GM12878 (cell line): ENCODE data around the gene LSM3. TPM values are rescaled to one million over a fixed set of nuclear protein-coding genes. Genes with fewer than 3 reads are reported as not detected.
A peak's percentile ranks its signal among the peaks of the same experiment; 100 is the strongest.

Experiments used
- BHLHE40 ChIP-seq, 2 experiments: fragments of 450-650 bp in 1 of 2; IDR thresholded peaks; 2 replicates each; pipeline ENCODE4 v1.6.1; 2011 to 2017; ENCODE audit warnings: low read depth in 2 of 2, borderline replicate concordance in 1 of 2, improper control_type of control experiment in 1 of 2, low read length in 1 of 2, mild to moderate bottlenecking in 1 of 2
- CBFB ChIP-seq: IDR thresholded peaks from 2 replicates; pipeline ENCODE4 v1.6.1; 2016; ENCODE audit warnings: antibody characterized with exemption, low read depth
- CBX5 ChIP-seq: sonication (generic); IDR thresholded peaks from 2 replicates; pipeline ENCODE4 v1.6.1; 2016; ENCODE audit warnings: low read depth, moderate library complexity, mild to moderate bottlenecking, inconsistent platforms
- EED ChIP-seq: sonication (generic); IDR thresholded peaks from 2 replicates; pipeline ENCODE4 v1.6.1; 2016; ENCODE audit warnings: antibody characterized with exemption, low read depth
- EP300 ChIP-seq, 2 experiments: fragments of 150-350 bp in 1 of 2; IDR thresholded peaks; 2 replicates each; pipeline ENCODE4 v1.6.1; 2011 to 2012; ENCODE audit warnings: low read depth in 2 of 2, low read length in 2 of 2, borderline replicate concordance in 1 of 2, improper control_type of control experiment in 1 of 2, inconsistent platforms in 1 of 2; ENCODE audit not compliant: control insufficient read depth in 1 of 2
- EZH2 ChIP-seq: IDR thresholded peaks from 2 replicates; pipeline ENCODE4 v1.6.1; 2012; ENCODE audit warnings: low read depth, mild to moderate bottlenecking, control low read depth, inconsistent platforms, low read length, borderline replicate concordance; ENCODE audit not compliant: control insufficient read depth
- HDAC2 ChIP-seq: fragments of 200-600 bp; sonication (generic); IDR thresholded peaks from 2 replicates; pipeline ENCODE4 v1.6.1; 2017
- HDGF ChIP-seq: fragments of 450-650 bp; IDR thresholded peaks from 2 replicates; pipeline ENCODE4 v1.6.1; 2016; ENCODE audit warnings: antibody characterized with exemption
- IRF4 ChIP-seq: IDR thresholded peaks from 2 replicates; pipeline ENCODE4 v1.6.1; 2011; ENCODE audit warnings: low read depth, low read length
- JUNB ChIP-seq: IDR thresholded peaks from 2 replicates; pipeline ENCODE4 v1.6.1; 2016; ENCODE audit warnings: antibody characterized with exemption, mild to moderate bottlenecking
- KAT2A ChIP-seq: conservative IDR thresholded peaks from 2 replicates; pipeline ENCODE4 v1.6.1; 2011; ENCODE audit warnings: low read depth, low read length; ENCODE audit not compliant: control insufficient read depth
- KDM1A ChIP-seq: fragments of 200-600 bp; sonication (generic); IDR thresholded peaks from 2 replicates; pipeline ENCODE4 v1.6.1; 2016; ENCODE audit warnings: borderline replicate concordance
- MEF2A ChIP-seq: IDR thresholded peaks from 2 replicates; pipeline ENCODE4 v1.6.1; 2011; ENCODE audit warnings: low read depth, mild to moderate bottlenecking, low read length, moderate library complexity; ENCODE audit not compliant: insufficient read depth
- MYB ChIP-seq: fragments of 150-350 bp; IDR thresholded peaks from 2 replicates; pipeline ENCODE4 v1.6.1; 2014; ENCODE audit warnings: mild to moderate bottlenecking, low read depth, low read length, borderline replicate concordance
- NBN ChIP-seq: fragments of 450-650 bp; IDR thresholded peaks from 2 replicates; pipeline ENCODE4 v1.6.1; 2016
- PAX5 ChIP-seq: IDR thresholded peaks from 2 replicates; pipeline ENCODE4 v1.6.1; 2011; ENCODE audit warnings: low read depth, low read length, borderline replicate concordance
- SMC3 ChIP-seq: IDR thresholded peaks from 2 replicates; pipeline ENCODE4 v1.6.1; 2011; ENCODE audit warnings: low read length, improper control_type of control experiment, borderline replicate concordance
- SPI1 ChIP-seq: IDR thresholded peaks from 2 replicates; pipeline ENCODE4 v1.6.1; 2011; ENCODE audit warnings: low read depth, mild to moderate bottlenecking, low read length, moderate library complexity, borderline replicate concordance; ENCODE audit not compliant: insufficient read depth
- TARDBP ChIP-seq: IDR thresholded peaks from 2 replicates; pipeline ENCODE4 v1.6.1; 2016; ENCODE audit warnings: borderline replicate concordance
- ZNF384 ChIP-seq: IDR thresholded peaks from 2 replicates; pipeline ENCODE4 v1.6.1; 2012; ENCODE audit warnings: low read depth, mild to moderate bottlenecking, low read length, improper control_type of control experiment, borderline replicate concordance
- polyA plus RNA-seq, 11 experiments: library from polyadenylated mRNA; depleted of rRNA in 4 of 11; unstranded in 6 of 11; stranded (reverse) in 5 of 11; fragments of >200 nt; fragmentation: Nextera tagmentation in 4 of 11; fragmentation: Illumina TruSeq in 1 of 11; extraction: Ambion mirVana in 4 of 11; extraction: Trizol in 1 of 11; gene quantifications; 1 replicate in 1 of 11; 2 replicates in 10 of 11; pipeline versions ENCODE4 v1.2.1 to v1.2.3, GENCODE V29; 2011 to 2016; ENCODE audit warnings: inconsistent platforms in 2 of 11, missing spikeins in 2 of 11, low read depth in 1 of 11
- total RNA-seq, 4 experiments: library from RNA; depleted of rRNA in 3 of 4; stranded (reverse); fragments of >200 nt in 3 of 4; fragmentation: Illumina TruSeq in 1 of 4; extraction: Trizol in 1 of 4; gene quantifications; 2 replicates each; pipeline versions ENCODE4 v1.2.1 to v1.2.3, GENCODE V29; 2013 to 2021
- TF ChIP-seq, protein P1 (sequence below): fragments of 450-650 bp; formaldehyde crosslinking; IDR thresholded peaks from 2 replicates; pipeline ENCODE4 v1.5.0; 2022; ENCODE audit warnings: mild to moderate bottlenecking, missing genetic modification characterization
- TF ChIP-seq, protein P2 (sequence below): fragments of 150-350 bp; IDR thresholded peaks from 2 replicates; pipeline ENCODE4 v1.6.1; 2016; ENCODE audit warnings: low read depth, low read length
- TF ChIP-seq, protein P3 (sequence below): IDR thresholded peaks from 2 replicates; pipeline ENCODE4 v1.6.1; 2011; ENCODE audit warnings: borderline replicate concordance, low read depth, mild to moderate bottlenecking, moderate library complexity, low read length; ENCODE audit not compliant: insufficient read depth, poor library complexity, severe bottlenecking

Gene LSM3
- total and polyA plus RNA-seq, 10 of the 15 experiments (the other 5 are each of a cell fraction or from before 2014, with no cell fraction given), result 15.5 to 111 (median 29.1) TPM

DNA sequence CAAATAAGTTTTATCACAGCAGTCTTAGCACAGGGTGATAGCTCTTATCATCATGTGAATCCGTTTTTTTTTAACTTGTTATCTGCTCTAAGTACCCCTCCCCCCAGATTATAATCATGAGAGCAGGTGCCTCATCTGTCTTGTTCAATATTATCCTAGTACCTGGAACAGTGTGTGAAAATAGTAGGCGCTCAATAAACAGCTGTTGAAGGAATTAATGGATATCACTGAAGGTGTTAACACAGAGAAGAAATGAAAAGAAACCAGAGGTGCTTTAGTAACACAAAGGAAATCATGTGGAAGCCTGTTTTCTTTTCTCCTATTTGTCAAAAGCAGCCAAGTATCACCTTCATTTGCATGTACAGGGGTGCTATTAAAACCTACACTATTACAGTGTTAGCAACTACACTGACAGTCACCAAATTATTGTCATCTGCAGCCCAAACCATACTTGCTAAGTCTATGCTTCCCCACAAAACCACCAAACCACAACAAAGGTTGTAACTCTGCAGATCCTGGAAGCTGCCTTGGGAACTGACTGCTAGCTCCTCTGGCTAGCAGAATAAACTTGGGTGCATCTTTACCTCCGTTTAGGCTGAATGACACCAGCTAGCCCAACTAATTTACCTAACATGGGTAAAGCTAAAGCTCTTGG, 3.1 kb upstream of the LSM3 start (continued):
- TF ChIP-seq, protein P1, sequence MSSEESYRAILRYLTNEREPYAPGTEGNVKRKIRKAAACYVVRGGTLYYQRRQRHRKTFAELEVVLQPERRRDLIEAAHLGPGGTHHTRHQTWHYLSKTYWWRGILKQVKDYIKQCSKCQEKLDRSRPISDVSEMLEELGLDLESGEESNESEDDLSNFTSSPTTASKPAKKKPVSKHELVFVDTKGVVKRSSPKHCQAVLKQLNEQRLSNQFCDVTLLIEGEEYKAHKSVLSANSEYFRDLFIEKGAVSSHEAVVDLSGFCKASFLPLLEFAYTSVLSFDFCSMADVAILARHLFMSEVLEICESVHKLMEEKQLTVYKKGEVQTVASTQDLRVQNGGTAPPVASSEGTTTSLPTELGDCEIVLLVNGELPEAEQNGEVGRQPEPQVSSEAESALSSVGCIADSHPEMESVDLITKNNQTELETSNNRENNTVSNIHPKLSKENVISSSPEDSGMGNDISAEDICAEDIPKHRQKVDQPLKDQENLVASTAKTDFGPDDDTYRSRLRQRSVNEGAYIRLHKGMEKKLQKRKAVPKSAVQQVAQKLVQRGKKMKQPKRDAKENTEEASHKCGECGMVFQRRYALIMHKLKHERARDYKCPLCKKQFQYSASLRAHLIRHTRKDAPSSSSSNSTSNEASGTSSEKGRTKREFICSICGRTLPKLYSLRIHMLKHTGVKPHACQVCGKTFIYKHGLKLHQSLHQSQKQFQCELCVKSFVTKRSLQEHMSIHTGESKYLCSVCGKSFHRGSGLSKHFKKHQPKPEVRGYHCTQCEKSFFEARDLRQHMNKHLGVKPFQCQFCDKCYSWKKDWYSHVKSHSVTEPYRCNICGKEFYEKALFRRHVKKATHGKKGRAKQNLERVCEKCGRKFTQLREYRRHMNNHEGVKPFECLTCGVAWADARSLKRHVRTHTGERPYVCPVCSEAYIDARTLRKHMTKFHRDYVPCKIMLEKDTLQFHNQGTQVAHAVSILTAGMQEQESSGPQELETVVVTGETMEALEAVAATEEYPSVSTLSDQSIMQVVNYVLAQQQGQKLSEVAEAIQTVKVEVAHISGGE (CRISPR knock-in tag), result no peak
- TF ChIP-seq NBN, result 0 out of 2 replicates have a peak, but pooled peaks have one; percentile 29
- no peak for TF ChIP-seq EZH2
- TF ChIP-seq MEF2A, result no peak
- TF ChIP-seq HDAC2, result no peak
- peak; percentile 17 to 34; a peak in 2 of 4 replicates for TF ChIP-seq BHLHE40 (IDR thresholded peaks at IDR 0.05; ENCODE audit: borderline replicate concordance in 1 of 2, low read depth in 2 of 2, low read length in 1 of 2)
- TF ChIP-seq IRF4, result no peak
- no peak for TF ChIP-seq CBX5
- TF ChIP-seq MYB, result no peak
- TF ChIP-seq KAT2A, result no peak
- TF ChIP-seq, protein P2, sequence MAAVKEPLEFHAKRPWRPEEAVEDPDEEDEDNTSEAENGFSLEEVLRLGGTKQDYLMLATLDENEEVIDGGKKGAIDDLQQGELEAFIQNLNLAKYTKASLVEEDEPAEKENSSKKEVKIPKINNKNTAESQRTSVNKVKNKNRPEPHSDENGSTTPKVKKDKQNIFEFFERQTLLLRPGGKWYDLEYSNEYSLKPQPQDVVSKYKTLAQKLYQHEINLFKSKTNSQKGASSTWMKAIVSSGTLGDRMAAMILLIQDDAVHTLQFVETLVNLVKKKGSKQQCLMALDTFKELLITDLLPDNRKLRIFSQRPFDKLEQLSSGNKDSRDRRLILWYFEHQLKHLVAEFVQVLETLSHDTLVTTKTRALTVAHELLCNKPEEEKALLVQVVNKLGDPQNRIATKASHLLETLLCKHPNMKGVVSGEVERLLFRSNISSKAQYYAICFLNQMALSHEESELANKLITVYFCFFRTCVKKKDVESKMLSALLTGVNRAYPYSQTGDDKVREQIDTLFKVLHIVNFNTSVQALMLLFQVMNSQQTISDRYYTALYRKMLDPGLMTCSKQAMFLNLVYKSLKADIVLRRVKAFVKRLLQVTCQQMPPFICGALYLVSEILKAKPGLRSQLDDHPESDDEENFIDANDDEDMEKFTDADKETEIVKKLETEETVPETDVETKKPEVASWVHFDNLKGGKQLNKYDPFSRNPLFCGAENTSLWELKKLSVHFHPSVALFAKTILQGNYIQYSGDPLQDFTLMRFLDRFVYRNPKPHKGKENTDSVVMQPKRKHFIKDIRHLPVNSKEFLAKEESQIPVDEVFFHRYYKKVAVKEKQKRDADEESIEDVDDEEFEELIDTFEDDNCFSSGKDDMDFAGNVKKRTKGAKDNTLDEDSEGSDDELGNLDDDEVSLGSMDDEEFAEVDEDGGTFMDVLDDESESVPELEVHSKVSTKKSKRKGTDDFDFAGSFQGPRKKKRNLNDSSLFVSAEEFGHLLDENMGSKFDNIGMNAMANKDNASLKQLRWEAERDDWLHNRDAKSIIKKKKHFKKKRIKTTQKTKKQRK, result no peak
- TF ChIP-seq SPI1, result no peak
- TF ChIP-seq KDM1A, result no peak
- peak in 1 of 2 experiments; percentile 20; a peak in 1 of 4 replicates for TF ChIP-seq EP300 (IDR thresholded peaks at IDR 0.05; ENCODE audit: borderline replicate concordance in 1 of 2, control insufficient read depth in 1 of 2, low read depth in 2 of 2, low read length in 2 of 2)
- TF ChIP-seq, protein P3, sequence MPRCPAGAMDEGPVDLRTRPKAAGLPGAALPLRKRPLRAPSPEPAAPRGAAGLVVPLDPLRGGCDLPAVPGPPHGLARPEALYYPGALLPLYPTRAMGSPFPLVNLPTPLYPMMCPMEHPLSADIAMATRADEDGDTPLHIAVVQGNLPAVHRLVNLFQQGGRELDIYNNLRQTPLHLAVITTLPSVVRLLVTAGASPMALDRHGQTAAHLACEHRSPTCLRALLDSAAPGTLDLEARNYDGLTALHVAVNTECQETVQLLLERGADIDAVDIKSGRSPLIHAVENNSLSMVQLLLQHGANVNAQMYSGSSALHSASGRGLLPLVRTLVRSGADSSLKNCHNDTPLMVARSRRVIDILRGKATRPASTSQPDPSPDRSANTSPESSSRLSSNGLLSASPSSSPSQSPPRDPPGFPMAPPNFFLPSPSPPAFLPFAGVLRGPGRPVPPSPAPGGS, result no peak
- peak; percentile 65; the same call in 1 of the 2 replicates for TF ChIP-seq CBFB
- TF ChIP-seq JUNB, result no peak
- no peak for TF ChIP-seq HDGF
- TF ChIP-seq SMC3, result no peak
- TF ChIP-seq TARDBP, result no peak
- TF ChIP-seq EED, result peak; percentile 41; the same call in 1 of the 2 replicates
- TF ChIP-seq PAX5, result 0 out of 2 replicates have a peak, but pooled peaks have one; percentile 12
- TF ChIP-seq ZNF384, result no peak
